ENCODE measurements around the gene ZNF653.
A peak's percentile ranks its signal among the peaks of the same experiment; 100 is the strongest.

ZNF653 gene

DNA sequence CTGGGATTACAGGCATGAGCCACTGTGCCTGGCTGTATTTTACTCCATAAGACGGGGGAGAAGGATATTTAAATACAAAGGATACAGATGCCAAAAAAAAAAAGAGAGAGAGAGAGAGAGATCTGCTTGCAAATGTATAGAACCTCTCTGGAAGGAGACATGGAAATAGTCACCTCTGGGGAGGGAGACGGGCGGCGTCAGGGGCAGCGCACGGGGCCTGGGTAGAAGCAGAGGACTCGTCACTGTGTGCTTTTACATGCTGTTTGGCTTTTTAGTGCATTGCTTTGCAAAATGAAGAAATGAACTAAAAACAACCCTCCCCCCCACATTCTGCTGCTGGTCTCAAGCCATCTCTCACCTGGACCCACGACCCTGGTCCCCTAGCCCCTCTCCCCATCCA, 4.8 kb upstream of the ZNF653 start:
- DNase-seq = no peak

DNA sequence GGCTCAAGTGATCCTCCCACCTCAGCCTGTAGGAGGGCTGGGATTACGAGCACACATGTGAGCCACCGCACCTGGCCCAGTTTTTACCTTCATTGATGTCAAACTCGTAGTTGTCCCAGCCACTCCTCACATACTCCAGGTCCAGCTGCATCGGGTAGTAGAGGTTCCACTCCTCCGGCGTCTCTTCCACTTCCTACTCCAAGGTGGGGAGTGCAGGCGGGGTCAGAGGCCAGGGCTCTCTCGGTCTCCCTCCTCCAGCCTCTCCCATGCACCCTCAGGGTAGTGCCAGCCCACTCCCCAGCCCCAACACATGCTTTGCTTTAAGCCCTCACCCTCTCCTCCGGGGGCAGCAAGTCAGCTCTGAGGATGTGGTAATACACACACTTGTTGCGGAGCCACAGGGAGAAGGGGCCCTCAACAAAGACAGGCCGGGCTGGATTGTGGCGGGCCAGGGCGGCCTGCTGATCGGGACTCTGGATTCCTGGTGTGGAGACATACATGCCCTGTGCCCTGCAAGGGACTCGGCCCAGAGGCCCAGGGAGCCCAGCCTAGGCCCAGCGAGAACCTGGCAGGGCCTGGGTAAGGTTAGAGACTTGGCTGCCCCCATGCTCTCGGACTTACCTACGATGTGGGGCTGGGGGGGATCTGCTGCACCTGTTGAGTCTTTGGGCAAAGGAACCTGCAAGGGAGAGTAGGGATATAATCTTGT, 1.9 kb upstream of the ZNF653 start:
- DNase-seq = no peak

DNA sequence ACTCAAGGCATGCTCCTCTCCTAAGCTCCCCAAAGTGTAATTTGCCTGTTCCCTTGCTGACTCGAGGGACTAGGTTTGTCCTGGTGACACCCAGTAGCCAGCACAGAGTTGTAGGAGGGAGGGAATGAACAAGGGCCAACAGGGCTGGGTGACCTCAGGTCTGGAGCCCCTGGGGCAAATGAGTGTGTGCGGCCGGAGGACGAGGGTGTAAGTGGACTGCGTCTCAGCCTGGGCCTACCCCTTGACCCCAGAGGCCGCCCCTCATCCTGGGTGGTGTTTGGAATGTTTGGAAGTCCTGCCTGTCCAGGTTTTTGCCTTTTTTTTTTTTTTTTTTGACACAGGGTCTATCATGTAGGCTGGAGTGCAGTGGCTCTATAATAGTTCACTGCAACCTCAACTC, 1.3 kb upstream of the ZNF653 start:
- DNase-seq = no peak

DNA sequence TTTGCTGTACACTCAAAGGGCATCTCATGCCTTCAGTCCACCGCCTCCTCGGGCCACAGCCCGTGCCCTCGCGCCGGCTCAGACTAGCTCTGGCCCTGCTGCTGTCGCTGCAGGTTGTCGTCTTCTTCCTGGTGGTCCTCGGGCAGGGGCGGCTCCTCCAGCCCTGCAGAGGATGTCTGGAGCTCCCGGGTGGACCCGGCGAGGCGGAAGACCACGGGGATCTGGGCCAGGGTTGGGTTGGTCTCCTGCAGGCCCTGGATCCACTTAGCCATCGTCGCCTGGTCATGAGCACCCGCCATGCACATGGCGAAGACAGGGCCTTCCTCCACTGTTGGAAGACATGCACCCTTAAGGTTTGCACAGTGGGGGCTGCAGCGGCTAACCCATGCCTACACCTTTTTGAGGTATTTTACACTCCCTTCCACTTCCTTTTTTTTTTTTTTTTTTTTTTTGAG, 489 bp upstream of the ZNF653 start:
- DNase-seq = no peak

DNA sequence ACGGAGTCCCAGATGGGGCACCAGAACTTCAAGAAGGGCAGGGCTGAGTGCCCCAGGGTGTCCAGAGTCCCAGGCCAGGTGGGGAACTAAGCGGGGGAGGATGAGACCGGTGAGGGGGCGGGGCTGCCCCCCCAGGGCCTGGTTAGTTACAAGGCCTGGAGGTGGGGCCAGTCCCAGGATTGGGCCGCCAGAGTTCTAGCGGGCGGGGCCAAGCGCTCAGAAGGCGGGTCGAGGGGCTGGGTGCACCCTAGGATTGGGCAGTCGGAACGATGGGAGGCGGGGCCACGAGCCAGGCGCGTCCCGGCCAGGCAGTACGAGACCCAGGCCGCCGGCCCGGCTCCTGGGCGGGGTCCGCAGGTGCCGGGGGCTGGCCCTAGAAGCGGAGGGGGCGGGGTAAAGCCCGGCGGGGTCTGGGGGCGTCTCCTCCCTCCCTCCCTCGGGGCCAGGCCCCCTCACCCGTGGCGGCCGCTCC, 571 bp downstream of the ZNF653 start:
- DNase-seq = peak; percentile 80

DNA sequence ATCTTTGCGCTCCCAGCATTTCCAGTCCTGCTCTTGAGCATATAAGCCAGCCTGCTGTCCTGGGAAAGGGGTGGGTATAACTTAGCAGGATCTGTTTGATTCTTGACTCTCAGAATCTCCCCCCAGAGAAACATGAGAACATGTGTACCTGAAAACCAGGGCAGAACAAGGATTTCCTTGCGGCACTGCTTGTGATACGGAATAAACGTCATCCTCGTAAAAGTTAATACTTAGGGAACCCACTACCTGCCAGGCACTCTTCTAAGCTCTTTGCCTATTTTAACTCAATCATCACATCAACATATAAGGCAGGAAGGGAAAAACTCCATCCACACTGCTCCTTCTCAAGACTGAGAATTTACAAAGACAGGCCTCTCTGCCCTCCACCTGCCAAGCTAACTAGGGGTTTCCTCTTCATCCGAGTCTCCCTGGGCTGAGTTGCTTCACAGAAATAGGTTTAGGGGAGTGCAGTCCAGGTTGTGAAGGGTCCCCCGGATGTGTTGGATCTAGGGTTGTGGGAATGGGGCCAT, 1.1 kb downstream of the ZNF653 start:
- DNase-seq = no peak

DNA sequence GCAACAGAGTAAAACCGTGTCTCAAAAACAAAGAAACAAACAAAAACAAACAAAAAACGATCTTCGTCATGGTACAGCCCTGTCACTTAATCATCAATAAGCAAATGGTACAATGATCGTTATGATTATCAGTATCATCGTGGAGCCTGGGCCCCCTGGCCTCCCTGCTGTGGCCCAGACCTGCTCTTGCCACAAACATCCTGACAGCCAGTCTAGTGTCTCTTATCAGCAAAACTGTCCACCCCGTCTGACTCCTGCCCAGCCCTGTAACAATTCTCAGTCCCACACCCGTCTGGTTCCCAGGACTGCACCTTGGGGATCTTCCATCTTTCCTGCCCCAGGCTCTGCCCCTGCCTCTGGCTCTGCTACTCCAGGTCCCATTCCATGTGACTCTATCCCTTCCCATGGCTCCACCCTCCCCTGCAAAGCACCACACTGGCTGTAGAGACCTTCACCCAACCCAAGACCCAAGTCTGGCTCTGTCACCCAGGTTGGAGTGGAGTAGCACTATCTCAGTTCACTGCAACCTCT, 5.7 kb downstream of the ZNF653 start:
- DNase-seq = no peak

DNA sequence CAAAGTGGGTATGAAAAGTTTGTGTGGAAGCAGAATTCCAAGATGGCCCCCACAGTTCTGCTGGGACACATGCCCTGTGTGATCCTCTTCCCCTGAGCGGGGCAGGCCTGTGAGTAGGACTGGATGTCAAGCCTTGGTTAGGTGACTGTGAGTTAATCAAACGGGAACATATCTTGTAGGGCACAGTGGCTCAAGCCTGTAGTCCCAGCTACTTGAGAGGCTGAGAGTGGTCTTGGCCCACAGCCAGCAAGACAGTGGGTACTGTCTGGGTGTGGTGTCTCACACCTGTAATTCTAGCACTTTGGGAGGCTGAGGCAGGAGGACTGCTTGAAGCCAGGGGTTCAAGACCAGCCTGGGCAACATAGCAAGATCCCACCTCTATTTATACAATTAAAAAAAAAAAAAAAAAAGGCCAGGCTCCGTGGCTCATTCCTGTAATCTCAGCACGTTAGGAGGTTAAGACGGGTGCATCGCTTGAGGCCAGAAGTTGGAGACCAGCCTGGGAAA, 6.4 kb downstream of the ZNF653 start:
- no peak for DNase-seq

DNA sequence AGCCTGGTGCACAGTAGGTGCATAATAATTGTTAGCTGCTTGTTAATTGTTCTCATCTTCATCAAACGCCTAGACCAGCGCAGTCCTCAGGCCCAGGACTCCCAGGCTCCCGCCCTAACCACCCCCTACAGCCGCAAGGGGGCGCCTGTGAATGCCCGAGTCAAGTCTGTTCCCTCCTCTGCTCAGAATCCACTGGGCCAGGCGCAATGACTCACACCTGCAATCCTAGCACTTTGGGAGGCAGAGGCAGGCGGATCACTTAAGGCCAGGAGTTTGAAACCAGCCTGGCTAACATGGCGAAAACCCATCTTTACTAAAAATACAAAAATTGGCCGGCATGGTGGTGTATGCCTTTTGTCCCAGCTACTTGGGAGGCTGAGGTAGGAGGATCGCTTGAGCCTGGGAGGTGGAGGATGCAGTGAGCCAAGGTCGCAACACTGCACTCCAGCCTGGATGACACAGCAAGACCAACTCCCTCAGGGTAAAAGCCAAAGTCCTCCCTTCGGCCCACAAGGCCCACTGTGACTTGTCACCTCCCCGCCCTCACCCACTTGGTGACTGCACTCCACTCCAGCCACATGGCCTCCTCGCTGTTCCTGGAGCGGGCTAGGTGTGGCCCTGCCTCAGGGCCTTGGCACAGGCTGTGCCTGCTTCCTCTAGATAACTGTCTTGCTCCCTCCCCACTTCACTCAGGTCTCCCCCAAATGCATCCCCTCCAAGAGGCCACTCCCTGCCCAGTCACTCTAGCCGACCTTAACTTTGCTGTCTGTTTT, 9.1 kb downstream of the ZNF653 start:
- DNase-seq = no peak

DNA sequence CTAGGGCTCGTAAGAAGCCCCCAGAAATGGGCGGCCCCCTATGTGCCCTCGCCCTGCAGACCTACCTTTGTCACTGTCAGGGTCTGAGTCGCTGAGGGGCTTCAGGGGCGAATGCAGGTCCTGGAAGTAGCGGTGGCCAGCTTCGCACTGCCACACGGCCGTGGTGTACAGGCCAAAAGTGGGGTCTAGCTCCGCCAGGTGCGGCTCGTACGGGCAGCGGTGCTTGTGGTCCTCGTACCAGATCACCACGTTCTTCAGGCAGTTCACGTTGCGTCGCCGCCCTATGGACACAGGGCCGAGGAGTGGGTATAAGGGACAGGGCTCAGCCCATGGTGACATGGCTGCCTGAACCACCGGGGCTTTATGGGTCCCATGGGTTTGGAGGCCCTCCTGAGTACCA, 9.8 kb downstream of the ZNF653 start:
- no peak for DNase-seq

DNA sequence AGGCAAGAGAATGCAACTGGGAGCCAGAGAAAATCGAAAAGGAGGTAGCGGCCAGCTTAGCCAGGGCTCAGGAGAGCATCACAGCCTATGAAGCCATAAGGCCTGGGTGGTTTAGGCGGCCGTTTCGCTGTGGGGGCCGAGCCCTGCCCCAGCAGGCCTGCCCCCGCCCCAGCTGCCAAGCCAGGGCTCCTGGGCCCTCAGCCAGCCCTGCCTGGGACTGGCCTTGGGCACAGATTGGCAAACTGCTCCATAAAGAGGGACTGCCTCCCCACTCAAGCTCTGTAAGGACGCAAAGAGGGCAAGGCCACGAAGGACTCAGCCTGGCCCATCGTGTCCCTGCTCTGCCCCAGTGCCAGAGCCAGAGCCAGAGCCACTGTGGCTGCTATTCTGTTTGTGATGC, 10.2 kb downstream of the ZNF653 start:
- DNase-seq = no peak

DNA sequence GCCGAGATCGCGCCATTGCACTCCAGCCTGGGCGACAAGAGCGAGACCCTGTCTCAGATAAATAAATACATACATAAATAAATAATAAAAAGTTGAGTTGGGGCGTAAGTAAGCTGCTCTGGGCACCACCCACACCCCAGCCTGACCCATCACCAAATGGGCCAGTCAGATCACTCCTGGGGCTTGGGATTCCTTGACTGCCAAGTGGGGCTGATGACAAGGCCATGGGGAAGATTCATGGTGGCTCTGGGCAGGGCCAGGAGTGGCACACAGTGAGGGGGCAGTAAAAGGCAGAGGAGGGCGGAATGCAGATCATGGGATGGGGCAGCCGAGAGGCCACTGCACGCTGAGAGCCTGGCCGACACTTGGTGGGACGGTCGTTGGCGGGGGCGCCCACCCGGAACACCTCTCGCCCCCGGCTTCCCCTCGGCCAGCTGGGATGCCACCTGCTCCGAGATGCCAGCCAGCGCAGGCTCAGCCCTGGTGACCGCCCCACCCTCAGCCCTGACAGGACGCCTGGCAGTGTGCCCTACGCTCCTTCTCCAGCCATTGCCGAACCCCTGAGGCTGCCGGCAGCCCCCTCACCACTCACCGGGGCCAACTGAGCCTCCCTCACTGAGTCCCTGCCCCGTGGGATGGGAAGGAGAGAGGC, 10.9 kb downstream of the ZNF653 start:
- no peak for DNase-seq

DNA sequence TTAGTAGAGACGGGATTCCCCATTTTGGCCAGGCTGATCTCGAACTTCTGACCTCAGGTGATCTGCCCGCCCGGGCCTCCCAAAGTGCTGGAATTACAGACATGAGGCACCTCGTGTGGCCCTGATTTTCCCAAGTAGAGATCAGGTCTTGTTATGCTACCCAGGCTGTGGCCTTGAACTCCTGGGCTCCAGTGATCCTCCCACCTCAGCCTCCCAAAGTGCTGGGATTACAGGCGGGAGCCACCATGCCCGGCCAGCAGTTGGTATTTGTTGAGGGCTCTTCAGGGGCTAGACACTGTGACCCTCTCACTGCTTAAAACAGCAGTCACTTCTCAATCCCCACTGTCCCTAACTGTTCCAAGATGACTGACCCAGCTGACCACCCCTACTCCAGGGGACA, 16.3 kb downstream of the ZNF653 start:
- DNase-seq = no peak

DNA sequence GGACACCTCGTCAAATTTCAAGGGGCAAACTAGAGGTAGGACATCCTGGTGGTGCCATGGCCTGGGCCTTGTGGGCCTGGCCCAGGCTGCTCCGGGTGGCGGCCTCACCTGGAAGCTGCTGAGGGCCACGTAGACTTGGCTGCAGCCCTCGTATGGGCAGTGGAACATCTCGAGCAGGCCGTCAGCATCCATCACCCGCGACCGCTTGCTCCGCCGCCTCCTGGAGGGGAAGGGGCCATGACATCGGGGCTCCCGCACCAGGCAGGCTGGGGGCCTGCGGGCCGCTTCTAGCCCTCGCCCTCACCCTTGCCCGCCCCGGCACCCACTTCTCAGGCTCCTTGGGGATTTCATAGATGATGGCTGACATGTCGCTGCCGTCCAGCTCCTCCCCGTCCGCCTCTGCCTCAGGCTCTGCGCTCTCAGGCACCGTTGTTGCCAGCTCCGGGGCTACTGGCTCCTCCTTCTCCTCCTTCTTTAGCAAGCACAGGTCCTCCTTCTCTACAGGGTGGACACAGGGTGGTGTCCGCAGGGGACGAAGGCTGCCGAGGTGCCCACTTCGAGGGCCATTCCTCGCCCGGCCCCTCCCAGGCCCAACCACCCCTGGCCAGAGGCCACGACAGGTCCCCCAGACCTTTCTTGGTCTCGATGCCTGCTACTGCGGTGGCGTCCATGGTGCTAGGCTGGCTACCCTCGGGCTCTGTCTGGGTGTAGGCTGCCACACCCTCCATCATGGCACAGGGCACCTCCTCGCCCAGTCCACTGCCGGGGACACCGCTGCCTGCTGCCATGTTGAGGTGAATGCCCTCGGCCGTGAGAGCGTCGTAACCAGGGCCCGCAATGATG, 18.8 kb downstream of the ZNF653 start:
- DNase-seq = no peak

DNA sequence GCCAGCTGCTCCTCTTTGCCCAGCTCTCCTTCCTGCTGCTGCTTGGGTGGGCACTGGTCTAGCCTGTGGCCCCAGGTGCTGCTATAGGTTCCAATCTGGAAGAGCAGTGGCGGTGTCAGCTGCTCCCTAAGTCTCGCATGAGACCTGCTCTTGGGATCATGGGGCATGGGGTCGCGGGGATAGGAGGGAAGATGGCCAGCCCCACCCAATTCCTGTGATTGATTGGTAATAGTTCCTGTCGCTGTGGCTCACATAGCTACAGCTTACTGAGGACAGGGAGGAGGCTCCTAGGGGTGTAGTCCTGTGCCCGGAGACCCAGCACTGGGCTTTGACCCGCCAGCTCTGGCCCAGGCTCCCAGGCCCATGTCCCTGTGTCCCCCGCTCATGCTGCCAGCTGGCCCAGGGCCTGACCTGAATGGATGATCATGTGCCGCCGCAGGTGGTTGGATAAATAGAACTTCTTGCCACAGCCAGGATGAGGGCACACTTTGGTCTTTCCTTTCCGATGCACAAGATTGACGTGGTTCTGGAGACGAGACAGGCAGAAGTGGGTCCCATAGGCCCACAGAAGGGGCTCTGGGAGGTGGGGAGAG, 20.3 kb downstream of the ZNF653 start:
- no peak for DNase-seq

DNA sequence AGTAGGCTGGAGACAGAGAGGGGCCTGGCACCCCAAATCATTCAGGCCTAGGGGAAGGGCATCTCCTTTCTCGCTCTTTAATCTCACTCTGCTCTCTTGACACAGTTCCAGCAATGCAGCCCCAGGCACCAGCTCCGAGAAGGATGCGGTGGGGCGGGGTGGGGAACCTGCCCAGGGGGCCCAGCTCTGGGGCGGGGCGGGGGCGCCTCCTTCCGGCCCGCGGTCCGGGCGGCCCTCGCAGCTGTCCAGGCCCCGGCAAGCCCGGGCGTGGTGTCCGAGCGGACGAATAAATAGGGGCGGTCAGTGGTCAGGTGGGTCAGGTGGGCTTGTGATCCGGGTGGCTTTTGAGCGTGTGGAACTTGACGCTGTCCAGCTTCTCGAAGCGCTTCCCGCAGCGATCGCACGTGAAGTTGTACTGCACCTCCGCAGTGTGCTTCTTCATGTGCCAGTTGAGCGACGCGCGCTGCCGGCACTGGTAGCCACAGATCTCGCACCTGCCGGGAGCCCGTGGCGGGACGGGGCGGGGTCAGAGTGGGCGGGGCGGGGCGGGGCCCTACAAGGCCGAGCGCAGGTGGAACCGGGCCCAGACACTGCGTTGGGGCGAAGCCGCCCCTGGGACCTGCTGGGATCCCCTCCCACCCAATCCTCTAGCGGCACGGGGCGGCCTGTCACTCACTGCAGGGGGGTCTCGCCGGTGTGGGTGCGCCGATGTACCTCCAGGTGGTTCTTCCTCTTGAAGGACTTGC, 22.1 kb downstream of the ZNF653 start:
- no peak for DNase-seq

DNA sequence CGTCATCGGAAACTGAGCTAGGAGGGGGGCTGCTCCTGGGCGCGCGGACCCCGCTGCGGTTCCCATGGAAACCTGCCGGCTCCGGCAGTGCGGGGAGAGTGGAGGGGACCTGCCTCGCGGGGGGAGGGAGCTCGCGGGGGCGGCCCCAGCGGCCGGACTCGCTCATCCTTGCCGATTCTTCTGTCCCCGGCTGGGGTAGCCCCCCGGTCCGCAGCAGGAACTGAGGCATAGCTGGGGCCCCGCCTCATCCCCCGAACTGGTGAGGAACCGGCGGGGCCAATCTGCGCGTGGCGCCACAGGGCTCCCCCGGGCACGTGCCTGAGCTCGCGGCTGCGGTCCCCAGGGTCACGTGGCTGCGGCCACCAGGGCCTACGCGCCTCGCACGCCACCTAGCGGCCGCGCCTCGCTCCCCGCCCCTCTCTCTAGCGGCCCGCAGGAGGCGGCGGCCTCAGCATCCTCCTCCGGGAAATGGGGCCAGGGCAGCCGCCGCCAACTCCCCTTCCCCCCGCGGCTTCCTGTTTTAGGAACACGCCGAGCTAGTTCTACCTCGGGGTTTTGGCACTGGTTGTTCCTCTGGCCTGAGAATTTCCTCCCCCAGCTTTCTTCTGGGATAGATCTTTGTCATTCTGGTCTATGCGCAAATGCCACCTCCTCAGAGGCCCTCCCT, 23.1 kb downstream of the ZNF653 start:
- peak; percentile 52 for DNase-seq

DNA sequence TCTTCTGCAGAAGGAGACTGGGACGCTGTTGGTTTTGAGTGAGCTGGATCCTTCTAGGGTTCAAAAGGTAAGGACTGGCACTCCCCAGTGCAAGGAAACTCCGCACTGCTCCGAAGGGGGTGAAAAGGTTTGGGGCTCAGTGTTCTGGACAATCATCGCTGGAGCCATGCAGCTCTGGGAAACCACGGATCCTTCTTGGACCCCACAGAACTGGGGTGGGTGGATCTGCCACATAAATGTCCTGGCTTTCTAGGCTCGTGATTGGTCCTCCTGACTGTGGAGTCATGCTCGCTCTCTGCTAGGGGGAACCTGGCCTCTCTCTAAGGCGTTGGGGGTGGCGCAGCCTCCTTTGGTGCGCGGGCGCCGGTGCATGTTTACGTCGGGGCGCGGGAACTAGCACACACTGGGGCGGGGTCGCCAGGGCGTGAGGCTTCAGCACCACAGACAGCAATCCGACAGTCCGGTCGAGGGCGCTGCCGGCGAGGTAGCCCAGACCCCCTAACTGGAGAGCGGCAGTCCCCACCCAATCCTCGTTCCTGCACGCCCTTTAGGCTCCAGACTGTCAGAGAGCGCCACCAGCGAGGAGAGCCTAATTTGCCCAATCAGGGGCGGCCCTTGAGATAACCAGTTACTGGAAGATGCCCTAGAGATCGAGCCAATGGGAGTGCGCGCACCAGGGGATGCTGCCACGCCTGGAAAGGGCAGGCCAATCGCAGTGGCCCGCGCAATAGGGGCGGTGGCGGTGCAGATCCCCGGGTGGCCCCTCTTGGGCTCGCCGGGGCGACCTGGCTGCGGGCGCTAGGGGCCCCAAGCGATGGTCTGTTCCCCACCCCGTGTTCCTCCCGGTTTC, 23.9 kb downstream of the ZNF653 start:
- peak; percentile 92 for DNase-seq
